Measurements from ENCODE around the gene BECN2. TPM values are rescaled to one million over a fixed set of nuclear protein-coding genes. Genes with fewer than 3 reads are reported as not detected.

The BECN2 gene
- total RNA-seq, 1 experiment from 2014 or later = not detected

GRCh38 chr1:241979071-241979470 is 21.5 kb downstream of the BECN2 start:
- no CpG with 5 or more reads among the region's 18 CpGs for WGBS (ENCODE audit: extremely low coverage, insufficient read length, low lambda C conversion rate)
- no peak overlapping the region for H3K27ac Mint-ChIP-seq

More at GRCh38 chr1:241979071-241979470, 21.5 kb downstream of the BECN2 start:
- Histone ChIP-seq H3K9me3 (ENCODE audit: control insufficient read depth, low read depth, low read length) (no peaks in the 10 kb centered on the region), H3K14ac (ENCODE audit: insufficient read depth, low read length) (no peak overlapping the region), H3K4ac (ENCODE audit: low read depth, low read length) (no peak overlapping the region), H4K8ac (replicated peaks; ENCODE audit: insufficient read length, low read depth, low read length) (no peak overlapping the region), H3K4me2 (ENCODE audit: insufficient read depth, insufficient read length, low read length) (no peak overlapping the region), H2BK20ac (ENCODE audit: low read depth, low read length, poor library complexity, severe bottlenecking) (no peak overlapping the region), H2AK5ac (ENCODE audit: insufficient read length, low read length) (no peak overlapping the region), H3K27ac (ENCODE audit: insufficient read length, low read depth, low read length) (no peak overlapping the region), H2BK5ac (ENCODE audit: insufficient read length, low read length) (no peak overlapping the region), H3K9ac (ENCODE audit: extremely low read depth, insufficient read length, low read length) (no peak overlapping the region), H3K27me3 (ENCODE audit: insufficient read depth, low read length) (no peaks in the 10 kb centered on the region), H3K18ac (ENCODE audit: insufficient read length, low read depth, low read length) (no peak overlapping the region), H3K23me2 (ENCODE audit: insufficient read length, low read depth, low read length, poor library complexity, severe bottlenecking) (no peaks in the 10 kb centered on the region), H4K5ac (ENCODE audit: insufficient read length, low read depth, low read length) (no peak overlapping the region), H4K91ac (ENCODE audit: insufficient read length, low read depth, low read length) (no peak overlapping the region), H4K20me1 (ENCODE audit: control insufficient read depth, insufficient read depth, insufficient read length) (no peaks in the 10 kb centered on the region), H3T11ph (ENCODE audit: low read length) (no peak overlapping the region), H2BK15ac (ENCODE audit: low read depth, low read length) (no peak overlapping the region), H3K79me2 (ENCODE audit: insufficient read depth, low read length) (no peaks in the 10 kb centered on the region), H3K4me1 (ENCODE audit: insufficient read depth, low read length) (no peaks in the 10 kb centered on the region), H2AFZ (ENCODE audit: low read length) (no peak overlapping the region), H3K56ac (ENCODE audit: insufficient read length, low read depth, low read length) (no peak overlapping the region), H2BK12ac (ENCODE audit: insufficient read length, low read depth, low read length) (no peak overlapping the region), H3K79me1 (ENCODE audit: insufficient read depth, low read depth, low read length, poor library complexity, severe bottlenecking) (no peaks in the 10 kb centered on the region), H3K23ac (ENCODE audit: insufficient read length, low read depth, low read length) (no peak overlapping the region), H2BK120ac (ENCODE audit: low read depth, low read length, poor library complexity, severe bottlenecking) (no peak overlapping the region)
- no peak overlapping the region for H3K4me3 Mint-ChIP-seq
- peaks cover 4 to 5% of the 10 kb centered on the region in 2 experiments for H3K9me3 Mint-ChIP-seq
- TF ChIP-seq CTCF (conservative IDR thresholded peaks at IDR 0.05) = no peak
- no peak for DNase-seq
- H3K4me1 Mint-ChIP-seq = peaks cover 0 to 6% of the 10 kb centered on the region in 2 experiments; a peak in 1 of 4 replicates
- H3K27me3 Mint-ChIP-seq (ENCODE audit: low read depth) = peaks cover 4% of the 10 kb centered on the region; the same call in 1 of the 2 replicates
- peaks cover 3 to 5% (median 4%) of the 10 kb centered on the region in 3 experiments for H3K36me3 Mint-ChIP-seq (ENCODE audit: insufficient read depth in 1 of 3, low read depth in 3 of 3)

Data from H9 (cell line).